HG02763 (cell line): ENCODE measurements around the gene TEF.
"Not testable (repeated sequence)": the region's sequence is repeated elsewhere in the genome, so short reads cannot be mapped to it uniquely, and the experiment has no call there.

Source experiments
- ATAC-seq: cut with Tn5 transposase; IDR thresholded peaks from one replicate; pipeline ENCODE4 v1.9.1; 2021; ENCODE audit warnings: mild to moderate bottlenecking, moderate library complexity; ENCODE audit not compliant: unreplicated experiment

TEF gene

GRCh38 chr22:41417622-41418390 lies 36.1 kb downstream of the TEF start:
- no peak for ATAC-seq

GRCh38 chr22:41418717-41419116 lies 37.0 kb downstream of the TEF start:
- ATAC-seq: no peak

- ATAC-seq: no peak
Measured at GRCh38 chr22:41425660-41426365, 44.1 kb downstream of the TEF start.

- ATAC-seq: no peak
Measured at GRCh38 chr22:41429232-41429950, 47.6 kb downstream of the TEF start.

- no peak for ATAC-seq
Measured at GRCh38 chr22:41429951-41430332, 48.2 kb downstream of the TEF start.

GRCh38 chr22:41431656-41432055 lies 49.9 kb downstream of the TEF start:
- no peak for ATAC-seq

GRCh38 chr22:41433480-41433879 lies 51.7 kb downstream of the TEF start:
- not testable (repeated sequence) for ATAC-seq

GRCh38 chr22:41434361-41435003 lies 52.7 kb downstream of the TEF start:
- not testable (repeated sequence) for ATAC-seq

- ATAC-seq: no peak
Measured at GRCh38 chr22:41435560-41435959, 53.8 kb downstream of the TEF start.

GRCh38 chr22:41436322-41437113 lies 54.8 kb downstream of the TEF start:
- no peak for ATAC-seq

- no peak for ATAC-seq
Measured at GRCh38 chr22:41437198-41437597, 55.5 kb downstream of the TEF start.

GRCh38 chr22:41440511-41440910 lies 58.8 kb downstream of the TEF start:
- ATAC-seq: not testable (repeated sequence)

- no peak for ATAC-seq
Measured at GRCh38 chr22:41442240-41442792, 60.6 kb downstream of the TEF start.

GRCh38 chr22:41444360-41445128 lies 62.8 kb downstream of the TEF start:
- peak; percentile 41 for ATAC-seq

GRCh38 chr22:41445129-41446056 lies 63.7 kb downstream of the TEF start:
- ATAC-seq: no peak

- no peak for ATAC-seq
Measured at GRCh38 chr22:41446057-41446501, 64.3 kb downstream of the TEF start.

GRCh38 chr22:41446639-41447434 lies 65.1 kb downstream of the TEF start, which contains the start of gene TOB2:
TOB2 (minus strand) TSS chr22:41446801; CDS start chr22:41437345, 9,456 bp downstream.
- ATAC-seq: peak; percentile 38
